Activated T-helper 17 cell treated with anti-CD3 and anti-CD28 coated beads, Interleukin-2, amount 50 U/mL, for 72 hours (primary cell): ENCODE results near the gene ABCC2. TPM values are rescaled to one million over a fixed set of nuclear protein-coding genes. Genes with fewer than 3 reads are reported as not detected.
A peak's percentile ranks its signal among the peaks of the same experiment; 100 is the strongest.

Experiments used
- ATAC-seq: fragments of 150-1000 bp; cut with Tn5 transposase; replicated peaks from 2 replicates; pipeline ENCODE4 v1.10.0; 2021; ENCODE audit warnings: mild to moderate bottlenecking, moderate library complexity
- H3K27ac Mint-ChIP-seq: one replicate; pipeline ENCODE4 v1.8.0; 2022; ENCODE audit warnings: mixed read lengths
- H3K27me3 Mint-ChIP-seq: one replicate; pipeline ENCODE4 v1.8.0; 2022; ENCODE audit warnings: mixed read lengths
- H3K36me3 Mint-ChIP-seq: one replicate; pipeline ENCODE4 v1.8.0; 2022; ENCODE audit warnings: low read depth, mild to moderate bottlenecking, mixed read lengths
- H3K4me1 Mint-ChIP-seq: one replicate; pipeline ENCODE4 v1.8.0; 2022; ENCODE audit warnings: mixed read lengths
- H3K4me3 Mint-ChIP-seq: one replicate; pipeline ENCODE4 v1.8.0; 2022; ENCODE audit warnings: mild to moderate bottlenecking, mixed read lengths
- H3K9me3 Mint-ChIP-seq: one replicate; pipeline ENCODE4 v1.8.0; 2022; ENCODE audit warnings: mixed read lengths
- total RNA-seq, 2 donors: library from RNA; stranded (reverse); gene quantifications; one replicate each; pipeline ENCODE4 v1.2.3, GENCODE V29; 2022

ABCC2 gene
- total RNA-seq, 2 donors from 2014 or later = 2.4 to 3.2 TPM

DNA sequence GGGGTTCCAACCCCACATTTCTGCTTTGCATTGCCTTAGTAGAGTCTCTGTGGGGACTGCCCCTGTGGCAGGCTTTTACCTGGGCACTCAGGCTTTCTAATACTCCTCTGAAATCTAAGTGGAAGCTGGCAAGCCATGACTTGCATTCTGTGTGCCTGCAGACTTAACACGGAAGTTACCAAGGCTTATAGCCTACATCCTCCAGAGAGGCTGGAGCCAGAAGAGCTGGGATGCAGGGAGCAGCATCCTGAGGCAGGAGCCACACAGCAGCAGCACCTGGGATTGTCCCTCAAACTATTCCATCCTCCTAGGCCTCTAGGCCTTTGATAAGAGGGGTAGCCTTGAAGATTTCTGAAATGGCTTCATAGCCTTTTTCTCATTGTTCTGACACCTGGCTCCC lies 22.1 kb upstream of the ABCC2 start:
- ATAC-seq = no peak
- no peaks in the 10 kb centered on the region for H3K27me3 Mint-ChIP-seq
- peaks cover 69% of the 10 kb centered on the region for H3K36me3 Mint-ChIP-seq
- H3K27ac Mint-ChIP-seq = no peak overlapping the region
- H3K4me1 Mint-ChIP-seq = no peaks in the 10 kb centered on the region
- H3K4me3 Mint-ChIP-seq = no peak overlapping the region
- H3K9me3 Mint-ChIP-seq = no peaks in the 10 kb centered on the region

DNA sequence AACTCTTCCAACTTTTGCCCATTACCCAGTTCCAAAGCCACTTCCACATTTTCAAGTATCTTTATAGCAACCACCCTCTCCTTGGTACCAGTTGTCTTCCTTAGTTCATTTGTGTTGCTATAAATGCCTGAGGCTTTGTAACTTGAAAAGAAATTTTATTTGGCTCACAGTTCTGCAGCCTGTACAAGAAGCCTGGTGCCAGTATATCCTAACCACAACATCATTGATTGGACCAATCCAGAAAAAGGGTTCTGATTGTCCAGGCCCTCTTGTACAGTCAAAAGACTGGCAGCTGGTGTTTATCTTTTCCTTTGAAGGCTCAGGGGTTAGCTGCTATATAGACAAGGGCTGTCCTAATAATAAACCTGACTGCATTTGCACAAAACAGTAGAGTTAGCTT lies 21.1 kb upstream of the ABCC2 start:
- Mint-ChIP-seq H3K4me3 (no peak overlapping the region), H3K4me1 (no peaks in the 10 kb centered on the region), H3K27ac (no peak overlapping the region), H3K27me3 (no peaks in the 10 kb centered on the region), H3K36me3 (peaks cover 58% of the 10 kb centered on the region), H3K9me3 (no peaks in the 10 kb centered on the region)
- no peak for ATAC-seq

DNA sequence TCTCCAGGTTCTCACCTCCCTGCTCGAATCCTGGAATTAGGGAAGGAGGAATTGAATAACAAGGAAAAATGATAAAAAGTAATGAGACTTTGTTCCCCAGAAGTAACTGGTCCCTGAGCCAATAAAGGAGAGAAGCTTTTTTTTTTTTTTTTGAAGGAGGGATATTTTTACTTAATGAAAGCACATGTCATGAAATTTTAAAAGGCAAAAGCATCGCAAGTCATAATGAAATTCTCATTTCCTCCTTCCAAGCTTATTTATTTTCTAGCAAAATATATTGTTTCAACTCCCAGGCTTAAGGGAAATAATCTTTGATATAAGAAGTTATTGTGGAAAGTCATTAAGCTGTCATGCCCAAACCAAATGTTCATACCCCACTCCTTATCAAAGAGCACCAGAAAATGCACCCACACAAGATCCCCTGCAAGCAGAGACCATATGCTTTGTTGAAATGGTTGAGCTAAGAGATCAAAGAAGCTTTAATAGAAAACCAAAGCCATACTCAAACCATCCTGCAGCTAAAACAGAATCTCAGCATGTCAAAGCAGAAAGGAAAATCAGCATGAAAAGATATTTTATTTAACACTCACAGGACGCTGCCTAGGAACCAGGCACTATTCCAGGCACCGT lies 16.7 kb upstream of the ABCC2 start:
- Mint-ChIP-seq H3K4me3 (no peak overlapping the region), H3K27ac (no peak overlapping the region), H3K27me3 (no peaks in the 10 kb centered on the region), H3K4me1 (no peaks in the 10 kb centered on the region), H3K36me3 (peaks cover 14% of the 10 kb centered on the region), H3K9me3 (no peaks in the 10 kb centered on the region)
- no peak for ATAC-seq

DNA sequence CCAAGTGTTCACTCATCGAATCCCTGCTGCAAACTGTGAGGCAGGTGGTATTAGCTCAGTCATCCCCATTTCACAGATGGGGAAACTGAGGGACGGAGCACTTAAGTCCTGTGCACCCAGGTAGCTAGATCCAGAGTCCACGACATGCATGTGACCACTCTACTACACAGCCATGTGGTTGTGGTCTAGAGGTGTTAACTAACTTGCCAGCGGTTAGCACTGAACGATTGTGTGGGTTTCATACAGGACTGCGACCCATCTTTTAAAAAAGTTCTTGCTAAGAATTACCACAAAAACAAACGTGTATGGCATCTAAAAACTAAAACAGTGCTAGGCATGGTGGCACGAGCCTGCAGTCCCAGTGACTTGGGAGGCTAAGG lies 16.1 kb upstream of the ABCC2 start:
- peaks cover 9% of the 10 kb centered on the region for H3K36me3 Mint-ChIP-seq
- no peaks in the 10 kb centered on the region for H3K9me3 Mint-ChIP-seq
- no peaks in the 10 kb centered on the region for H3K27me3 Mint-ChIP-seq
- no peak overlapping the region for H3K4me3 Mint-ChIP-seq
- no peaks in the 10 kb centered on the region for H3K4me1 Mint-ChIP-seq
- peak; percentile 71 for ATAC-seq
- H3K27ac Mint-ChIP-seq = no peak overlapping the region

DNA sequence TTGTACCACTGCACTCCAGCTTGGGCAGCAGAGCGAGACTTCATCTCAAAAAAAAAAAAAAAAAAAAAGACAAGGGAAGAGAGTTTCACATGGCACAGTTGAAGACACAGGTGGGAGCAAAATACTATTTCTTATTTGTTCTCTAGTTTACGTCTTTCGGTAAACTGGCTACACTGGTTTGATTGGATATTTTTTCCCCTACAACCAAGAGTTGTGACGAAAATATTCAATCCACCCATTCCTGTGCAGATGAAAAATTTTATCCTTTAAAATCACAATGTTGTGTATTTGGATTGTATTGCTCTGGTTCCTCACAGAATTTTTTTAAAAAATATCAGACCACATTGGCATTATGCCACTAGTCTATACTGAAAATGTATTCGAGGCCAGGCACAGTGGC lies 14.5 kb upstream of the ABCC2 start:
- no peak overlapping the region for H3K27ac Mint-ChIP-seq
- H3K36me3 Mint-ChIP-seq = no peaks in the 10 kb centered on the region
- no peak overlapping the region for H3K4me3 Mint-ChIP-seq
- no peaks in the 10 kb centered on the region for H3K9me3 Mint-ChIP-seq
- H3K27me3 Mint-ChIP-seq = no peaks in the 10 kb centered on the region
- no peaks in the 10 kb centered on the region for H3K4me1 Mint-ChIP-seq
- no peak for ATAC-seq

DNA sequence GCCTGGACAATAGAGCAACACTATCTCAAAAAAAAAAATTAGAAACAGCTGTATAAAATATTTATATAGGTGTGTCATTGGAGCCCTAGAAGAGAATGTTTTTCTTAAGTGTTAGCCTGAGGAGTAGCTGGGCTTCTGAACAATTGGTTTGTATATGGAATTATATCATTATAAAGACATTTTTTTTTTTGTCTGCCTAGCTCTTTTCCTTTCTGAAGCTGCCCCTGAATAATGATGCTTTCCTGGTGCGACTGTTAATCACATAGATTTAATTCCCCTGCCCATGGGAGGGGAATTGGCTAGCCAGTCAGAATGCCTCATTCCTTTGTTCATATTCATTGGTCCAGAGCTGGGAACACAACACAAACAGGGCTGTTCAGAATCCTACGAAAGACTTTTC lies 13.9 kb upstream of the ABCC2 start:
- Mint-ChIP-seq H3K4me3 (no peak overlapping the region), H3K36me3 (no peaks in the 10 kb centered on the region), H3K4me1 (no peaks in the 10 kb centered on the region), H3K27ac (no peak overlapping the region), H3K27me3 (no peaks in the 10 kb centered on the region), H3K9me3 (no peaks in the 10 kb centered on the region)
- no peak for ATAC-seq

- Mint-ChIP-seq H3K27me3 (no peaks in the 10 kb centered on the region), H3K36me3 (no peaks in the 10 kb centered on the region), H3K4me3 (no peak overlapping the region), H3K4me1 (no peaks in the 10 kb centered on the region), H3K27ac (no peak overlapping the region), H3K9me3 (no peaks in the 10 kb centered on the region)
- ATAC-seq = no peak
These were observed 12.7 kb upstream of the ABCC2 start for GRCh38 chr10:99769706-99770105.

- Mint-ChIP-seq H3K36me3 (no peaks in the 10 kb centered on the region), H3K4me3 (no peak overlapping the region), H3K4me1 (no peaks in the 10 kb centered on the region), H3K9me3 (no peaks in the 10 kb centered on the region), H3K27me3 (no peaks in the 10 kb centered on the region), H3K27ac (no peak overlapping the region)
- no peak for ATAC-seq
These were observed 11.9 kb upstream of the ABCC2 start for GRCh38 chr10:99770408-99771045.

DNA sequence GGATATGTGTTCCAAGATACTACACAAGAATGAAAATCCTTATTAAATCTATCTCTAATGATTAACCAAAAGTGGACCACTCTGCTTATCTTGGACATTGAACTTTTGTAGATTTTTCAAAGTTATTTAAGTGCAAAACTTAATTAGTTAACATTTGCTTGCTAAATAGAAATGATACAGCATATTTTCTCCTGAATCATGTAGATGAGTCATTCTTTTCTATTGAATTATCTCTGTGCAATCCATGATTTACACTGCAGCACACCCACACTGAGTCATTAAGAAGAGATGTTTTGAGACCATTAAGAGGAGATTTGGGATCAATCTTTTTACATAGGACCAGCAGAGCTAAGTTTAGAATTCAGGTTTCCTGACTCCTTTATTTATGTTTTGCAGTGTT lies 6.6 kb upstream of the ABCC2 start:
- Mint-ChIP-seq H3K4me1 (no peaks in the 10 kb centered on the region), H3K4me3 (no peak overlapping the region), H3K27me3 (no peaks in the 10 kb centered on the region), H3K9me3 (no peaks in the 10 kb centered on the region), H3K27ac (no peak overlapping the region), H3K36me3 (no peaks in the 10 kb centered on the region)
- ATAC-seq = no peak

- Mint-ChIP-seq H3K36me3 (no peaks in the 10 kb centered on the region), H3K27me3 (no peaks in the 10 kb centered on the region), H3K27ac (no peak overlapping the region), H3K9me3 (no peaks in the 10 kb centered on the region), H3K4me3 (no peak overlapping the region), H3K4me1 (no peaks in the 10 kb centered on the region)
- ATAC-seq = no peak
These were observed 4.3 kb upstream of the ABCC2 start for GRCh38 chr10:99777918-99778714.

- Mint-ChIP-seq H3K36me3 (no peaks in the 10 kb centered on the region), H3K27me3 (no peaks in the 10 kb centered on the region), H3K9me3 (no peaks in the 10 kb centered on the region), H3K27ac (no peak overlapping the region), H3K4me1 (no peaks in the 10 kb centered on the region), H3K4me3 (no peak overlapping the region)
- ATAC-seq = no peak
These were observed 3.1 kb upstream of the ABCC2 start for GRCh38 chr10:99779335-99779734.

GRCh38 chr10:99781734-99782429 lies 558 bp upstream of the ABCC2 start:
- Mint-ChIP-seq H3K36me3 (no peaks in the 10 kb centered on the region), H3K9me3 (no peaks in the 10 kb centered on the region), H3K4me1 (no peaks in the 10 kb centered on the region), H3K27ac (no peak overlapping the region), H3K4me3 (no peak overlapping the region), H3K27me3 (no peaks in the 10 kb centered on the region)
- ATAC-seq = no peak

DNA sequence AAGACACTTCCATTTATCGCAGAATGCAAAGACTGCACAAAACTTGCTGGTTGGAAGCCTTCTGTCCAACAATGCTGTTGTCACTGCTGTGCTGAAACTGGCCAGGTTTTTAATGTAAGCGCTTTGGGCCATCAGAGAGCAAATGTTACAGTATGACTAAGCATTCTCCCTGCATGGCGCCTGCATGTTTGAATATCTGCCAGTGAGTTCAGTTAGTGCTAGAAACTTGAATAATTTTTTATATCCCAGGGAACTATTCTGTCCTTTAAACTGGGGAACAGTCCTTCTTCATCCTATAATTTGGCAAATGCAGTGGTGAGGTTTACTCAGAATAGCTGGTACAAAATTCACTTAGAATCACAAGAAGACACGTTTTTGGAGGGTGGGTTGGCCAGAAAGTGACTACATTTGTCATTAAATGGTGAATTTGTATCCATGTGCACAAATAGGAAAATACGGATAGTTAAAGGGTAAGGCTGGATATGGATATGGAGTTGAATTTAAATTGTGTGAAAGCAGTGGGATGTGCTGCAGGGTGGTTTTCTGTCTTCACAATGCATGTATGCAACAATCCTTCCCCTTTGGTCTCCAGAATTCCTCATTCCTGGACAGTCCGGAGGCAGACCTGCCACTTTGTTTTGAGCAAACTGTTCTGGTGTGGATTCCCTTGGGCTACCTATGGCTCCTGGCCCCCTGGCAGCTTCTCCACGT lies 1.7 kb downstream of the ABCC2 start:
- Mint-ChIP-seq H3K9me3 (no peaks in the 10 kb centered on the region), H3K27ac (no peak overlapping the region), H3K4me1 (no peaks in the 10 kb centered on the region), H3K36me3 (no peaks in the 10 kb centered on the region), H3K4me3 (no peak overlapping the region), H3K27me3 (no peaks in the 10 kb centered on the region)
- no peak for ATAC-seq

DNA sequence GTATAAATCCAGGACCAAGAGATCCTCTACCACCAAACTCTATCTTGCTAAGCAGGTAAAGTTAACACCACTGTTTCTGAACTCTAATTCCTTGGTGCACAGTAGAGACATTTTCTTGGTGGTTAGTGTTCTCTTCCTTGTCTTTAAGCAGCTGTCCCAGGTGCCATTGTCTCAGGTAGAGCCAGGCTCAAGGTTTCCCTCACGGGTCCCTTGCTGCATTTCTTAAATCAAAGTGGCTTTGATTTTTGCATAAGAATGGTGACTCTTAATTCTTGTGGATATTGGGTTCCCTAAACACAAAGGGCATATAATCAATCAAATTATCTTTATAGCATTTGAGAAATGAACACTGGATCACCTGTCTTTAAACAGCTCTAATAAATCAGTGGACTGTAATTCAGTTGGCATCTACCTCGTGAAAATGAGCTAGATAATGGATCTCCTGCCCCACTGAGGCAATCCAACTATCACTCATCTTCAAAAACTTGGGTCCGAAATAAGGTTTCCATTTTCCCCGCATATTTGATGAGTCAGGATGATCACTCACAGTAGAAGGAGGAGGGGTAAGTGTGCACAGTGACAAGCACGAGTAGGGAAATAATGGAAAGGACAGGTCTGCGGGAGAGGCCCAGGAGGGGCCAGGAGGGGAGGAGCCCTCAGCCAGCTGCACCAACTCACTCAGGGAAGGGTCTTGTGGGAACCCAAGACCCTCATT lies 2.4 kb downstream of the ABCC2 start:
- Mint-ChIP-seq H3K27ac (no peak overlapping the region), H3K36me3 (no peaks in the 10 kb centered on the region), H3K27me3 (no peaks in the 10 kb centered on the region), H3K9me3 (no peaks in the 10 kb centered on the region), H3K4me3 (no peak overlapping the region), H3K4me1 (no peaks in the 10 kb centered on the region)
- no peak for ATAC-seq
